GM18873 (cell line): ENCODE data around the gene MAN1B1.
"Not testable (repeated sequence)": the region's sequence is repeated elsewhere in the genome, so short reads cannot be mapped to it uniquely, and the experiment has no call there.

Experiments
- ATAC-seq: cut with Tn5 transposase; IDR thresholded peaks from one replicate; pipeline ENCODE4 v1.9.1; 2021; ENCODE audit warnings: mild to moderate bottlenecking, moderate library complexity, moderate number of reproducible peaks; ENCODE audit not compliant: unreplicated experiment, low FRiP score

The MAN1B1 gene

GRCh38 chr9:137052293-137052692 lies 34.5 kb upstream of the MAN1B1 start:
- ATAC-seq = no peak

- no peak for ATAC-seq
These were observed 33.5 kb upstream of the MAN1B1 start for GRCh38 chr9:137052998-137053943.

GRCh38 chr9:137053944-137054931 lies 32.5 kb upstream of the MAN1B1 start, which contains the start of gene ENTPD2:
TSS of gene ENTPD2 (minus strand) at chr9:137054061. CDS start at chr9:137053997, 64 bp downstream.
- no peak for ATAC-seq

- no peak for ATAC-seq
These were observed 31.8 kb upstream of the MAN1B1 start for GRCh38 chr9:137054932-137055384.

GRCh38 chr9:137055385-137056364 lies 31.1 kb upstream of the MAN1B1 start:
- ATAC-seq = no peak

- no peak for ATAC-seq
These were observed 29.9 kb upstream of the MAN1B1 start for GRCh38 chr9:137056739-137057415.

- no peak for ATAC-seq
These were observed 29.2 kb upstream of the MAN1B1 start for GRCh38 chr9:137057545-137057944.

- no peak for ATAC-seq
These were observed 28.1 kb upstream of the MAN1B1 start for GRCh38 chr9:137058521-137059234.

GRCh38 chr9:137062384-137062783 lies 24.4 kb upstream of the MAN1B1 start:
- ATAC-seq = no peak

- not testable (repeated sequence) for ATAC-seq
These were observed 24.0 kb upstream of the MAN1B1 start for GRCh38 chr9:137062798-137063197.

- no peak for ATAC-seq
These were observed 23.3 kb upstream of the MAN1B1 start for GRCh38 chr9:137063311-137064026.

GRCh38 chr9:137064027-137064879 lies 22.5 kb upstream of the MAN1B1 start:
- ATAC-seq = no peak

- no peak for ATAC-seq
These were observed 22.0 kb upstream of the MAN1B1 start for GRCh38 chr9:137064880-137065164.

GRCh38 chr9:137065336-137065967 lies 21.3 kb upstream of the MAN1B1 start:
- ATAC-seq = no peak

GRCh38 chr9:137066096-137066861 lies 20.5 kb upstream of the MAN1B1 start:
- ATAC-seq = no peak
